B cell (primary cell): ENCODE measurements around the gene GPNMB. TPM values are rescaled to one million over a fixed set of nuclear protein-coding genes. Genes with fewer than 3 reads are reported as not detected.

Source experiments
- ATAC-seq: fragments of 200-7000 bp; cut with Tn5 transposase; one replicate; pipeline ENCODE4 v1.10.0; 2021; ENCODE audit warnings: low read depth, mild to moderate bottlenecking, moderate number of reproducible peaks, moderate library complexity
- CTCF ChIA-PET: fragments of 350-600 bp; sonication (Branson Sonifier 250); formaldehyde crosslinking; loops from one replicate; lab custom pipeline; 2021; ENCODE audit warnings: antibody characterized with exemption, inconsistent platforms; lab: Charles Lee
- POLR2A ChIA-PET: fragments of 350-600 bp; sonication (Branson Sonifier 250); formaldehyde crosslinking; loops from one replicate; lab custom pipeline; 2021; ENCODE audit warnings: antibody characterized with exemption; lab: Charles Lee
- DNase-seq: peaks from one replicate; pipeline ENCODE4 v3.0.0; 2013
- H2AFZ ChIP-seq: 2 replicates; pipeline ENCODE4 v1.6.1; 2012; ENCODE audit warnings: mild to moderate bottlenecking, low read depth, low read length; ENCODE audit not compliant: insufficient read depth, poor library complexity, severe bottlenecking
- H3K27ac ChIP-seq, 2 donors: 1 replicate in 1 of 2; 2 replicates in 1 of 2; pipeline ENCODE4 v1.5.1; 2012 to 2013; ENCODE audit warnings: low read length in 2 of 2, mild to moderate bottlenecking in 2 of 2, moderate library complexity in 1 of 2
- H3K27me3 ChIP-seq, 4 experiments: fragments of 200-600 bp in 1 of 4; sonication (generic) in 1 of 4; replicated peaks in 1 of 4; 1 replicate in 2 of 4; 2 replicates in 2 of 4; pipeline versions ENCODE4 v1.6.1 to v1.7.0; 2013 to 2016; ENCODE audit warnings: low read length in 3 of 4, mild to moderate bottlenecking in 2 of 4, mixed read lengths in 1 of 4, moderate library complexity in 1 of 4; ENCODE audit not compliant: insufficient read depth in 4 of 4, control insufficient read depth in 3 of 4; ENCODE audit errors: control extremely low read depth in 1 of 4
- H3K36me3 ChIP-seq, 2 experiments: replicated peaks in 1 of 2; 1 replicate in 1 of 2; 2 replicates in 1 of 2; pipeline versions ENCODE4 v1.6.1 to v1.7.1; 2013; ENCODE audit warnings: low read length in 1 of 2; ENCODE audit not compliant: insufficient read depth in 2 of 2, control insufficient read depth in 1 of 2; ENCODE audit errors: control extremely low read depth in 1 of 2, extremely low read depth in 1 of 2
- H3K4me1 ChIP-seq, 2 donors: fragments of 200-600 bp in 1 of 2; sonication (generic) in 1 of 2; 1 replicate in 1 of 2; 2 replicates in 1 of 2; pipeline versions ENCODE4 v1.5.1 to v1.6.1; 2013 to 2017; ENCODE audit warnings: low read length in 2 of 2; ENCODE audit not compliant: control insufficient read depth in 2 of 2, insufficient read depth in 2 of 2
- H3K4me2 ChIP-seq: replicated peaks from 2 replicates; pipeline ENCODE3; 2012; ENCODE audit warnings: mild to moderate bottlenecking, low read depth, low read length; ENCODE audit not compliant: poor library complexity, severe bottlenecking
- H3K4me3 ChIP-seq, 5 experiments: fragments of 200-600 bp in 1 of 5; sonication (generic) in 1 of 5; 1 replicate in 3 of 5; 2 replicates in 2 of 5; pipeline versions ENCODE4 v1.5.1 to v1.7.0; 2011 to 2016; ENCODE audit warnings: low read length in 4 of 5, mild to moderate bottlenecking in 4 of 5, low read depth in 2 of 5, control low read depth in 1 of 5, moderate library complexity in 1 of 5; ENCODE audit not compliant: insufficient read depth in 1 of 5; ENCODE audit errors: control extremely low read depth in 1 of 5, extremely low read depth in 1 of 5
- H3K79me2 ChIP-seq: fragments of 200-600 bp; sonication (generic); one replicate; pipeline ENCODE4 v1.6.0; 2016; ENCODE audit warnings: low read length; ENCODE audit not compliant: control insufficient read depth, insufficient read depth
- H3K9ac ChIP-seq: fragments of 200-600 bp; sonication (generic); 2 replicates; pipeline ENCODE4 v1.6.1; 2017; ENCODE audit warnings: mild to moderate bottlenecking, low read length, moderate library complexity
- H3K9me3 ChIP-seq, 3 donors: one replicate each; pipeline versions ENCODE4 v1.6.1 to v1.7.1; 2013; ENCODE audit warnings: low read length in 2 of 3; ENCODE audit not compliant: control insufficient read depth in 2 of 3, insufficient read depth in 1 of 3; ENCODE audit errors: control extremely low read depth in 1 of 3
- H4K20me1 ChIP-seq: 2 replicates; pipeline ENCODE4 v1.6.0; 2012; ENCODE audit warnings: mild to moderate bottlenecking, low read length; ENCODE audit not compliant: insufficient read depth, control insufficient read depth, poor library complexity, severe bottlenecking
- H3K27ac Mint-ChIP-seq: one replicate; pipeline ENCODE4 v1.8.0; 2021; ENCODE audit warnings: mixed read lengths
- H3K27me3 Mint-ChIP-seq: one replicate; pipeline ENCODE4 v1.8.0; 2021; ENCODE audit warnings: mixed read lengths
- H3K4me1 Mint-ChIP-seq: one replicate; pipeline ENCODE4 v1.8.0; 2021; ENCODE audit warnings: mixed read lengths
- H3K4me3 Mint-ChIP-seq: one replicate; pipeline ENCODE4 v1.8.0; 2021; ENCODE audit warnings: mixed read lengths
- H3K9me3 Mint-ChIP-seq: one replicate; pipeline ENCODE4 v1.8.0; 2022; ENCODE audit warnings: mixed read lengths; ENCODE audit not compliant: insufficient read depth
- EZH2 ChIP-seq: IDR thresholded peaks from 2 replicates; pipeline ENCODE4 v1.6.1; 2012; ENCODE audit warnings: borderline replicate concordance, low read depth, mild to moderate bottlenecking, moderate library complexity, low read length; ENCODE audit not compliant: insufficient read depth, poor library complexity, severe bottlenecking
- WGBS: methylation state at CpG from one replicate; pipeline ENCODE4 v1.1.5; 2013; ENCODE audit warnings: missing lambda C conversion rate; ENCODE audit not compliant: insufficient coverage; 5-methylcytosine and 5-hydroxymethylcytosine counted together
- intact Hi-C: fragments of 100-400 bp; cut with micrococcal nuclease; formaldehyde crosslinking; loops from one replicate; pipeline ENCODE4 v1.10.0; 2022
- polyA plus RNA-seq: library from polyadenylated mRNA; depleted of rRNA; stranded (reverse); fragments of >200 nt; gene quantifications from 2 replicates; pipeline ENCODE4 v1.2.3, GENCODE V29; 2012
- total RNA-seq, 2 donors: library from RNA; stranded (reverse); fragments of 120-200 nt in 1 of 2; gene quantifications; 1 replicate in 1 of 2; 2 replicates in 1 of 2; pipeline versions ENCODE4 v1.2.3 to v1.2.4, GENCODE V29; 2013 to 2022
- TF ChIP-seq, protein P1 (sequence below): fragments of 200-600 bp; IDR thresholded peaks from one replicate; pipeline ENCODE4 v1.8.0; 2022; ENCODE audit warnings: antibody characterized with exemption, mild to moderate bottlenecking

GPNMB gene
- total and polyA plus RNA-seq, 2 donors (not counting 1 experiment from before 2014, with no cell fraction given): 2.6 TPM; not detected in 1

DNA sequence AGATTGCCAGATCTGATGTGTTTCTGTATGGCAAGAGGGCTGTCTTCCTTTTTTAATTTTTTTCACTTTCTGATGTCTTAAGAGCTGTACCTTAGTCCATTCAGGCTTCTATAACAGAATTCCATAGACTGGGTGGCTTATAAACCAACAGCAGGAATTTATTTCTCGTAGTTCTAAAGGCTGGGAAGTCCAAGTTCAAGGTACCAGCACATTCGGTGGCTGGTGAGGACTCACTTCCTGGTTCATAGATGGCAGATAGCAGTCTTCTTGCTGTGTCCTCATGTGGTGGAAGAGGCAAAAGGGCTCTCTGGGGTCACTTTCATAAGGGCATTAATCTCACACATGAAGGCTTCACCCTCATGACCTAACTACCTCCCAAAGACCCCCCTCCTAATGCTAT lies 20.8 kb downstream of the GPNMB start:
- Histone ChIP-seq H3K27ac (no peak overlapping the region), H3K4me2 (no peak overlapping the region), H3K79me2 (no peaks in the 10 kb centered on the region), H3K9me3 (no peaks in the 10 kb centered on the region), H3K36me3 (no peaks in the 10 kb centered on the region), H2AFZ (no peak overlapping the region), H4K20me1 (no peaks in the 10 kb centered on the region), H3K4me1 (no peaks in the 10 kb centered on the region), H3K27me3 (peaks cover 0 to under 1% (median 0%) of the 10 kb centered on the region in 4 experiments), H3K9ac (no peak overlapping the region), H3K4me3 (no peak overlapping the region)
- Mint-ChIP-seq H3K9me3 (no peaks in the 10 kb centered on the region), H3K27ac (no peak overlapping the region), H3K4me1 (no peaks in the 10 kb centered on the region), H3K4me3 (no peak overlapping the region), H3K27me3 (peaks cover 8% of the 10 kb centered on the region)
- intact Hi-C loops: loop anchor here (10.0 kb wide), 1 partner anchor 743 kb away; no protein-coding TSS in a partner anchor
- CTCF ChIA-PET: interaction anchor here (1.2 to 2.9 kb wide), 3 partner anchors 9 to 196 kb away, joined by 5 to 9 read pairs (median 6); no protein-coding TSS in a partner anchor
- TF ChIP-seq, protein P1, sequence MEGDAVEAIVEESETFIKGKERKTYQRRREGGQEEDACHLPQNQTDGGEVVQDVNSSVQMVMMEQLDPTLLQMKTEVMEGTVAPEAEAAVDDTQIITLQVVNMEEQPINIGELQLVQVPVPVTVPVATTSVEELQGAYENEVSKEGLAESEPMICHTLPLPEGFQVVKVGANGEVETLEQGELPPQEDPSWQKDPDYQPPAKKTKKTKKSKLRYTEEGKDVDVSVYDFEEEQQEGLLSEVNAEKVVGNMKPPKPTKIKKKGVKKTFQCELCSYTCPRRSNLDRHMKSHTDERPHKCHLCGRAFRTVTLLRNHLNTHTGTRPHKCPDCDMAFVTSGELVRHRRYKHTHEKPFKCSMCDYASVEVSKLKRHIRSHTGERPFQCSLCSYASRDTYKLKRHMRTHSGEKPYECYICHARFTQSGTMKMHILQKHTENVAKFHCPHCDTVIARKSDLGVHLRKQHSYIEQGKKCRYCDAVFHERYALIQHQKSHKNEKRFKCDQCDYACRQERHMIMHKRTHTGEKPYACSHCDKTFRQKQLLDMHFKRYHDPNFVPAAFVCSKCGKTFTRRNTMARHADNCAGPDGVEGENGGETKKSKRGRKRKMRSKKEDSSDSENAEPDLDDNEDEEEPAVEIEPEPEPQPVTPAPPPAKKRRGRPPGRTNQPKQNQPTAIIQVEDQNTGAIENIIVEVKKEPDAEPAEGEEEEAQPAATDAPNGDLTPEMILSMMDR: no peak
- TF ChIP-seq EZH2: no peak
- no peak for ATAC-seq
- POLR2A ChIA-PET: no interaction called here
- DNase-seq: no peak
- WGBS: 94% methylated on average over 2 of the region's 2 CpGs

- H3K4me1 ChIP-seq: peaks cover 0 to 5% of the 10 kb centered on the region in 2 donors
- intact Hi-C loops: loop anchor here (10.0 kb wide), 1 partner anchor 743 kb away; no protein-coding TSS in a partner anchor
- no peaks in the 10 kb centered on the region for H3K79me2 ChIP-seq
- H3K27me3 ChIP-seq: peaks cover 0 to 6% (median 0%) of the 10 kb centered on the region in 4 experiments
- no peak overlapping the region for H3K4me2 ChIP-seq
- Mint-ChIP-seq H3K4me1 (peaks cover 4% of the 10 kb centered on the region), H3K9me3 (no peaks in the 10 kb centered on the region), H3K4me3 (no peak overlapping the region), H3K27me3 (peaks cover 9% of the 10 kb centered on the region), H3K27ac (no peak overlapping the region)
- ChIA-PET POLR2A (no interaction called here), CTCF (interaction anchor here (1.9 to 2.9 kb wide), 2 partner anchors 9 to 90 kb away, joined by 6 to 9 read pairs; no protein-coding TSS in a partner anchor)
- no peak for ATAC-seq
- no peaks in the 10 kb centered on the region for H4K20me1 ChIP-seq
- no peaks in the 10 kb centered on the region for H3K9me3 ChIP-seq
- no peak overlapping the region for H2AFZ ChIP-seq
- H3K4me3 ChIP-seq: no peak overlapping the region
- H3K9ac ChIP-seq: no peak overlapping the region
- no peak for TF ChIP-seq EZH2
- TF ChIP-seq, protein P1: no peak
- H3K27ac ChIP-seq: no peak overlapping the region
- no peaks in the 10 kb centered on the region for H3K36me3 ChIP-seq
- 100% methylated on average over 1 of the region's 2 CpGs for WGBS
- no peak for DNase-seq
Observed at GRCh38 chr7:23268167-23268566, 21.6 kb downstream of the GPNMB start.
